OCI-LY3 (cell line): Measurements from ENCODE around the gene TIAM2.

Source experiments
- EZH2phosphoT487 ChIP-seq: fragments of 200-600 bp; shearing (Covaris generic); IDR thresholded peaks from 2 replicates; pipeline ENCODE4 v1.6.1; 2018; ENCODE audit warnings: antibody characterized with exemption, mixed run types, low read depth
- TF ChIP-seq, protein P1 (sequence below): fragments of 200-600, 300-600 bp; sonication (generic); IDR thresholded peaks from 2 replicates; pipeline ENCODE4 v1.5.1; 2014; ENCODE audit warnings: antibody characterized with exemption, low read length, low read depth

DNA sequence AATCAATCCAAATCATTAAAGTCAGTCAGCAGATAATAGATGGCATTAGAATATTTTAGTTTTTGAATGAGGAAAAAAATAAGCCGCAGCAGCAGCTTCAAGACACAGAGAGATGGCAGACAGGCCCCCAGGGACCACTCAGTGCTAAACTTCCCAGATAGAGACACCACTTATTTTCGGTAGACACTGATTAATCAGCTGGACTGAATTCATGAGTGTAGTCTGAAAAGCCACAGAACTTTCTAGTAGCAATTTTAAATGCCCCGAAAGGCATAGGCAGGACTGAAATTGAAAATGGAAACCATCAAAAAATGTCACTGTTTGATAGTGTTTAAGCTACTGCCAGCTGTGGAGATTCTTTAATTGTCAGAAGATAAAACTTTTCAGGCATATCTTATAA lies 265.6 kb downstream of the TIAM2 start:
- TF ChIP-seq, protein P1, sequence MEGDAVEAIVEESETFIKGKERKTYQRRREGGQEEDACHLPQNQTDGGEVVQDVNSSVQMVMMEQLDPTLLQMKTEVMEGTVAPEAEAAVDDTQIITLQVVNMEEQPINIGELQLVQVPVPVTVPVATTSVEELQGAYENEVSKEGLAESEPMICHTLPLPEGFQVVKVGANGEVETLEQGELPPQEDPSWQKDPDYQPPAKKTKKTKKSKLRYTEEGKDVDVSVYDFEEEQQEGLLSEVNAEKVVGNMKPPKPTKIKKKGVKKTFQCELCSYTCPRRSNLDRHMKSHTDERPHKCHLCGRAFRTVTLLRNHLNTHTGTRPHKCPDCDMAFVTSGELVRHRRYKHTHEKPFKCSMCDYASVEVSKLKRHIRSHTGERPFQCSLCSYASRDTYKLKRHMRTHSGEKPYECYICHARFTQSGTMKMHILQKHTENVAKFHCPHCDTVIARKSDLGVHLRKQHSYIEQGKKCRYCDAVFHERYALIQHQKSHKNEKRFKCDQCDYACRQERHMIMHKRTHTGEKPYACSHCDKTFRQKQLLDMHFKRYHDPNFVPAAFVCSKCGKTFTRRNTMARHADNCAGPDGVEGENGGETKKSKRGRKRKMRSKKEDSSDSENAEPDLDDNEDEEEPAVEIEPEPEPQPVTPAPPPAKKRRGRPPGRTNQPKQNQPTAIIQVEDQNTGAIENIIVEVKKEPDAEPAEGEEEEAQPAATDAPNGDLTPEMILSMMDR, result no peak
- no peak for TF ChIP-seq EZH2phosphoT487
